HG03060 (cell line): Measurements from ENCODE around the gene ZNF644.

Source experiments
- ATAC-seq: cut with Tn5 transposase; IDR thresholded peaks from one replicate; pipeline ENCODE4 v1.9.1; 2021; ENCODE audit warnings: low read depth, moderate number of reproducible peaks; ENCODE audit not compliant: unreplicated experiment

Gene ZNF644

DNA sequence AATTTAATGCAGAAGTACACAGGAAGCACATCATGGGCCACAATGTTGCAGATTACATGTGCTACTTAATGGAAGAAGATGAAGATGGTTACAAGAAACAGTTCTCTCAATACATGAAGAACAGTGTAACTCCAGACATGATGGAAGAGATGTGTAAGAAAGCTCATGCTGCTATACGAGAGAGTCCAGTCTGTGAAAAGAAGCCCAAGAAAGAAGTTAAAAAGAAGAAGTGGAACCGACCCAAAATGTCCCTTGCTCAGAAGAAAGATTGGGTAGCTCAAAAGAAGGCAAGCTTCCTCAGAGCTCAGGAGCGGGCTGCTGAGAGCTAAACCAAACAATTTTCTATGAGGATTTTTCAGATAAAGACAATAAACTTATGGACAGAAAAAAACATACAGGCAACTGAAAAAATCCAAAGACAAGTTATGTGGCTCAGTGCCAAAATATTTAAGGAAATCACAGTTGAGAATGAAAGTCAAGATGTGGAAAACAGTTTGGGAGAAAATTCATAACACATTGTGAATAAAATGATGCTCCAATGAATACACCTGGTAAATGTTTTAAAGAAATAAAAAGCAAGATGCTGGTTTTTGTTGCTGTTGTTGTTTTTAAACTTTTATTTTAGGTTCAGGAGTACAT lies 2.8 kb upstream of the ZNF644 start:
- no peak for ATAC-seq

DNA sequence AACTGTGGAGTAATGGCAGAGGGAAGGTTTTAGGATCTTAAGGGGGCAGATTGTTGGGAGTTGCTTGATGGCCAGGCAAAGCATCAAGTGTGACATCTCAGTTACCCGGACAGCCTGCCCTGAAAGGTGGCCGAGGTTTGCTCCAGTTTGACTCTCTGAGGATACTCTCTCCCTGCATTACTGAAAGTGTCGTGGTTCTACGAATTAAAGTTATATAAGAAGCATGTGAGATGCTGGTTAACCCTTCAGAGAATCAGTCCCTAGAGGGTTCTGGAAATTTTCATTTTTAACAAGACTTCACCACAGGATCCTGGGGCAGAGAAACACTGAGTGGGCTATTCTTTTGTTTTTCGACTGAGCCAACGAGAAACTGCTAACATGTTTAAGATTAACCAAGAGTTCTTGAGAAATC lies 689 bp upstream of the ZNF644 start:
- ATAC-seq, result no peak

DNA sequence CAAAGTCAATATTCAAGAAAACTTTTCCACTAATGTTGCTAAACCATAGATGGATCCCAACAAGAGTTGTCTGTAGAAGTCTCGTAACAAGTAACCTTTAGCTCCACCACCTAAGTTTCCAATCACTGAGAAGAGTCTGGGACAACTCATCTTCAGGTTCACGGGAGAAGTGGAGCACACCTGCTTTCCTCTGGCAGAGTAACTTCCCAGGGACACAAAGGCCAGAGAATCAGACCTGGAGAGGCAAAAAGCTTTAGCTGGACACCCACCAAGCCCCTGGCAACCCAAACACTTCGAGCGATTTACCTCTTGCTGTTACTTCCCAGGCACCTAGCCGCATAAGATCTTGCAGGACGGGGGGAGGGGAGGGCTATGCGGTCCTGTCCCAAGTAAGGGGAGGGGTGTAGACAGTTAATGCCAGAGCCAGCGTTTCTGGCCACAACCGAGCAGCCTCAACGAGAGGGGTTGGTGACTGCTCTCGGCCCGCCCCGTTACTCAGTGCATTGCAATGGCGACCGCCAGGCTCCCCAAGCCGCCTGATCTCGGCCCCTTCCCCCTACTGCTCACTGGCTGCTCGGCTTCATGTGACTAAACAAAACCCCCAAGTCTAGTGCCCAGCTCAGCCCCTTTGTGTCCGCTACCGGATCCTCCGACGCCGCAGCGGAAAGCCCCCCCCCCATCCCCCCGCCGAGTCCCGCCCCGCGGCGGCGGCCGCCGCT lies 709 bp downstream of the ZNF644 start:
- peak; percentile 24 for ATAC-seq

DNA sequence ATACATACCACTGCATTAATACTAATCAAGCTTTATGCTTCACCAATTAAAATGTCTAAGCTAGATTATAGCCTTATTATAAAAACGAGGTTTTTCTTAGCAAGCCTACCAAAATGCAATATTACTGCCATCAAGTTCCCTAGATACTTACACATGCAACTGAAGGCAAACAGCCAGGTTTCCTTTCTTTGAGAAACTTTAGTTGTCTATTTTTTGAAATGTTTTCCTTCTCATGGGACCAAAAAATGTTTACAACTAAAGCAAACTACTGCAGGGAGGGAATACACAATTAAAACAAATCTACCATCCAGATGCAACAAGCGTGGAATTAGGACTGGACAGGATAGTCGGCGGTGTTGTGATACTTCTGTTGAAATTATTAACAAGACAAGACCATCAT lies 1.3 kb downstream of the ZNF644 start:
- ATAC-seq, result no peak

DNA sequence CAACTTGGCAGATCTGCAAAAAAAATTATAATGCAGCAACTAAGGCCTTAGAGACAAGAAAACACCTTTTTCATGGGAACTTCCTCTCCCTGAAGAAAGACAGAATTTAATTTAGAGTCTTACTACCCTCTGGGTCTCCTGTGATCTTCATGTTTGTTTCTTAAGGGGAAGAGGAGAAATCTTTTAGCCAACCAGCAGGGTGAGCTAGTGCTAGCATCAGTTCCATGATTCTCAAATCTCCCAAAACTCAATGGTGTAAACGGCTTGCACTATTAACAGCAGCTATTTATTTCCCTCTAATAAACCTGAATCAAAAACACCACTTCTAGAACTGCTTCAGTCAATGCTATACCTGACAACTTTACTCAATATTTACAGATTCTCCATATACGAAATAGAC lies 3.8 kb downstream of the ZNF644 start:
- no peak for ATAC-seq

DNA sequence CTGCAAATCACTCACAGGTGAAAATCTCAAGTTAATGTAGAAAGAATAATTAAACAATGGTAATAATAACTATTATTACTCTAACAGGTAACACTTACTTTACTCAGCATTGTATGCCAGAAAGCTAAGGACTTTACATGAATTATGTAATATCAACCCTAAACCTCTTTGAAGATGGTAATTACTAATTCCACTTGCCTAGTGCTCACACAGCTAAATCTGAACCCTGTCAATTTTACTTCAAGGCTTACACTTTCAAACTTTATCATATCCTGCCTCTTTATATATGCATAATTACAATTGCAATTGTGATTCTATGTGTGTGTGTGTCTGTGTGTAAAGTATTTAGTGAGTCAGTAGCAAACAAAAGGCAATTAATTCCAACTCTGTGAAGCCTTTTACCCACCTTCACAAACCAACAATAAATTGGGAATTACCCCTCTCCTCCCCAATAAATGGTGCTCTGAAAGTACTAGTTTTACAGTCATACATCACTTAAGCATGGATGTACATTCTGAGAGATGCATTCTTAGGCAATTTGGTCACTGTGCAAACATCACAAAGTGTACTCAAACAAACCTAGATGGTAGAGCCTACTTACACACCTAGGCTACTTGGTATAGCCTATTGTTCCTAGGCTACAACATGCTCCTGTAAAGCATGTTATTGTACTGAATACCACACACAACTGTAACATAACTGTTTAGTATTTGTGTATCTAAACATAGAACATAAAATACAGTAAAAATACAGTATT lies 5.9 kb downstream of the ZNF644 start:
- ATAC-seq, result no peak

DNA sequence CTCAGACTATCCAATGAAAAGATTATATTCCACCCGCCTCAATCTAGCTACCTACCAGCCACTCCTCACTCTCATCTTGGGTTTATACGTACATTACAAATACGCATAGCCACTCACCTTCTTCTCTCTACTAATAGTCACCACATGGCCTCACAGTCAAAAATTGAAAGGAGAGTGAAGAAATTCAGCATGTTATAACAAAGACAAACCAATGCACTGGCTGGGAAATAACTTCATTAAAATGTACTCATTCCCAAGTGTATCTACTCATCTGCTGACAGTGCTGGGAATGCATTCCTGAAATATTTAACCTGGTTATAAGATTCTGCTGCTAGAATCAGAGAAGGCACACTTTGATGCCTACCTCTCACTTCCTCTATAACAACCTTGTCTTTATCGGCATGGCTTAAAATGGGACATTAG lies 6.5 kb downstream of the ZNF644 start:
- no peak for ATAC-seq

DNA sequence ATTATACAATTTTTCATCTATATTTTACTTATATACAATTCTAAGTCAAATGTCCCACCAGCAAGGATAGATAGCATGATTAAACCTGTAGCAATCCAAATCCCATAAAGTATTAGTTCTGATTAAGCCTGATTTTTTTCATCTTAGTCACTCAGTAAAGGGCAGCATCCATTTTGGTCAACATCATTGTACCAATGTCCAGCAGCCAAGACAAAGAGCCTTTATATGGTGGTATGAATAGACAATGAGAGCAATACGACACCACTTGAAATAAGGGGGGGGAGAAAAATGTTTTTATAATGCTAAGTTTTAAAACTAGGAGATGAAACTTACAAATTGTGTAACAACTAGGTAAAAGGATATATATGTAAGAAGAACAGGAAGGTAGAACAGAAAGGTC lies 7.4 kb downstream of the ZNF644 start:
- ATAC-seq, result no peak

DNA sequence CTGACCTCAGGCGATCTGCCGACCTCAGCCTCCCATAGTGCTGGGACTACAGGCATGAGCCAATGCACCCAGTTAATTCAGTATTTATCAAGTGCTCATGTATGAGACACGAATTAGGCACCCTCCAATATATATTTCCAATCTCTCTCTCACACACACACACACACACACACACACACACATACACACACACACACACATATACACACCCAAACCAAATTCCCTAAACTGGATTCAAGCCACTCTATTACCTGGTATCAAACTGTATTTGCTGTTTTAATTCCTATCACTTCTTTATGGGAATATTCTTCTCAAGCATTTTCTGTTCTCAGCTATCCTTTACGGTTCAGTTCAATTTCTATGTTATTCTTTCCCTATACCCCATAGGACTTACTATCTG lies 8.5 kb downstream of the ZNF644 start:
- no peak for ATAC-seq

DNA sequence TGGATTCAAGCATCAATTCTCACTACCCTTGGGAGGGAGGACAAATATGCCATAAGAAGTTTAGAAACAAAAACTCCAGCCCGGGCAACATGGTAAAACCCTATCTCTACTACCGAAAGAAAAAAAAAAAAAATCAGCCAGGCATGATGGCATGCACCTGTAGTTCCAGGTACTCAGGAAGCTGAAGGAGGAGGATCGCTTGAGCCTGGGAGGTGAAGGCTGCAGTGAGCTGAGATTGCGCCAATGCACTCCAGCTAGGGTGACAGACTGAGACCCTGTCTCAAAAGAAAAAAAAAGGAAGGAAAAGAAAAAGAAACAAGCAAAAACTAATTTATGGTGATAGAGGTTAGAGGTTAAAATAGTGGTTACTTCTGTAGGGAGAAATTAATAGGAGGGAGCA lies 9.6 kb downstream of the ZNF644 start:
- ATAC-seq, result no peak

DNA sequence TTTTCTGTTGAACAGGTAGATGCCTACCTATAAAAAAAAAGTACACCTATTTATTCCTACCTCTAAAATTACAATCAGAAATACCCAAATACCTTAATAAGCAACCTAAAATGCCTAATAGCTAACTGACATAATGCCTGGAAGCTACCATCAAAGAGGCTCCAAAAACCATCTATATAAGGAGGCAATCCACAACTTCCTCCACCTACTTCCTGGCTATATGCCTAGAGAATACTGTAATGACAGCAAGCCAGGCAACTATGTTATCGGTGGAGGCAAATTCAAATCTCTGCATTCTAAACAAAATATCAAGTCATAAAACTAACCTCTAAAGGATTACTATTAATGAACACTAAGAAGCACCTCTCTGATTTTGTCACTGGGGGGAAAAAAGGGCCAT lies 10.1 kb downstream of the ZNF644 start:
- no peak for ATAC-seq

DNA sequence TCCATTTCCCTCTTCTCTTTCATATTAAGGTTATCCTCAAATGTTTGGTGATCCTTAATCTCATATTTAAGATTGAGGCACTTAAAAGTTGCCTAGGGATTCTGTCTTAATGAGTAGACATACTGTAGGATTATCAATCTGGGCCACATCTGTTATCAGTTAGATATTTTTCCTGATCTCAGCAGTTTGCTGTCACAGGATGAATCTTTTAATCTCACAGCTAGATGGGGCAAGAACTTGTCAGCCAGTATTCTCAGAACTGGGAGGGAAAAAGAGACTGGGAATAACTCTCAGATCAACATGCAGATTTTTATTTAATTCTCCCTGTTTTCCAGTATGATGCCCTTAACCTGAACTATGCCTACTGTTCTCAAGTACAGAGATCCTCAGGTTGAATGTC lies 14.0 kb downstream of the ZNF644 start:
- no peak for ATAC-seq

DNA sequence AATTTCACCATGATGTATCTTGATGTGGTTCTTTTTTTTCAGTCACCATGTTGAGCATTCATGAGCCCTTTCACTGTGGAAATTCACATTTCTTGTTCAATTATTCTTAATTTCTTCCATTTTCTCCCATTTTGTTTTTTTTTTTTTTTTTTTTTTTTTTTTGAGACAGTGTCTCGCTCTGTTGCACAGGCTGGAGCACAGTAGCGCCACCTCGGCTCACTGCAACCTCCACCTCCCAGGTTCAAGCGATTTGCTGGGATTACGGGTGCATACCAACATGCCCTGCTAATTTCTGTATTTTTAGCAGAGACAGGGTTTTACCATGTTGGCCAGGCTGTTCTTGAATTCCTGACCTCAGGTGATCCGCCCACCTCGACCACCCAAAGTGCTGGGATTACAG lies 14.7 kb downstream of the ZNF644 start:
- ATAC-seq, result no peak

DNA sequence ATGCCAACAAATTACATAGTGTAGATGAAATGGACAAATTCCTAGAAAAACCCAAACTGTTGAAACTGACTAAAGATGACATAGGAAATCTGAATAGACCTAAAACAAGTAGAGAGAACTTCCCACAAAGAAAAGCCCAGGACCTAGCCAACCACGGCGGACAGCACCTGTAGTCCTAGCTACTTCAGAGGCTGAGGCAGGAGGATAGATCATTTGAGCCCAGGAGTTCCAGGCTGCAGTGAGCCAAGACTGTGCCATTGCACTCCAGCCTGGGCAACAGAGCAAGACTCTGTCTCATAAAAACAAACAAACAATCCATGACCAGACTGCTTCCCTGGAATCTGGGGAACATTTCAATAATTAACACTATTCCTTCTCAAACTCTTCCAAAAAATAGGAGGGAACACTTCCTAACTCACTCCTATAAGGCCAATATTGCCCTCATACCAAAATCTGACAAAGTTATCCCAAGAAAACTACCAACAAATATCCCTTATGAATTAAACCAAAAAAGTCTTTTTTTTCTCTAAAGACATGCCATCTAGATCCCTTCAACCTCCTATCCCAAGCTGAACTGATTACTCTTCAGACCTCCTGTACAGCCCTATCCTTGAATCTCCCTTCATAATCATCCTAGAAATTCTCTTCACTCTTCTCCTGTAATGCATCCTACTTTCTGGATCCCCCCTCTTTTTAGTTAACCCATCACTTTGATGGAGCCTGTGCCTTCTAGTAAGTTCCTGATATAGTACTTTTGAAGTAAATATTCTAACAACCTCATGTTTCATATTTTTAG lies 15.5 kb downstream of the ZNF644 start:
- no peak for ATAC-seq

DNA sequence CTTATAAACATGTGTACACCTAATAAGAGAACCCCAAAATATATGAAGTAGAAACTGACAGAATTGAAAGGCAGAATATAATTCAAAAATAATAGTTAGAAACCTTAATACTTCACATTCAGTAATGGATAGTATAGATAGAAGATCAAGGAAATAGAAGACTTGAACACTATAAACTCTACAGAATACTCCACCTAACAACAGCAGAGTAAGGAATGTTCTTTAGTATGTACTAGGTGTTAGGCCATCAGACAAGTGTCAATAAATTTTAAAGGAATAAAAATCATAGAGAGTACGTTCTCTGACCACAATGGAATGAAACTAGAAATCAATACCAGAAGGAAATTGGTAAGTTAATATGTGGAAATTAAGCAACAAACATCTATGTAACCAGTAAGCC lies 16.6 kb downstream of the ZNF644 start:
- ATAC-seq, result no peak

DNA sequence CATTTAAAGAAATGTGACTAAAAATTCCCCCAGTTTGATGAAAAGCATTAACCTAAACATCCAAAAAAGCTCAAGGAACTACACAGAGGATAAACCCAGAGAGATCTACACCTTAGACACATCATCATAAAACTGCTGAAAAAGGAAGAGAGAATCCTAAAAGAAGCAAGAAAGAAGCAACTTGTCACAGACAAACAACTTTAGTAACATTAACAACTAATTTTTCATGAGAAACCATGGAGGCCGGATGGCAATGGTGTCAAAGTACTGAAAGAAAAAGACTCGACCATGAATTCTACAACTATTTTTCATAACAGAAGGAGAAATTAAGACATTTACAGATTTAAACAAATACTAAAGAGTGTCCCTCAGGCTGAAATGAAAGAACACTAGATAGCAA lies 17.7 kb downstream of the ZNF644 start:
- ATAC-seq, result no peak

DNA sequence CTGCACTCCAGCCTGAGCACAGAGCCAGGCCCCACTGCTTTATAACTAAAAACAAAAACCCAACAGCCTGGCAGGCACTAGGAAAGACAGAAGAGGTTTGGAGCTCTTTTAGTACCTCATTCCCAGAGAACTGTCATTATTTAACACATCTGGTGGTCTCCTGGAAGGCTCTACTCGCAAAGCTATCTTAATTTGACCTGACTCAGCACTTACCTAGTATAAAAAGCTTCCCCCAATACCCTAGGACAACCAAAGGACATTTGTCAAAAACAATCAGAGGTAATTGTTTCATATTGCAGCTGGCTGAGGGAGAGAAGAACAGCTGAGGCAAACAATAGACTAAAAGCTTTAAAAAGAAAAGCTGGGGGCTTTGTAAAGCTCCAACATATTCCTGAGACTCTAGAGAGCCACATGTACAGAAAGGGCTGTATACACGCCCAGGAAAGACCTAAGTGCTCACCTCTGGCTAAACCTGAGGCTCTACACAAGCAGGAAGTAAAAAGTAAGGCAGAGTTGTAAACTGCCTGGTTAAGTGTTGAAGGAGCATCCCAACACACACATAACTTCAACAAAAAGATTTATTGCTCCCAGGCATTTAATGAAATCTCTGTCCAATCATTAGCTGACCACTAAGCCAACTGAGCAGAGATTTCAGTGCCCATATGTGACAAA lies 25.0 kb downstream of the ZNF644 start:
- no peak for ATAC-seq

DNA sequence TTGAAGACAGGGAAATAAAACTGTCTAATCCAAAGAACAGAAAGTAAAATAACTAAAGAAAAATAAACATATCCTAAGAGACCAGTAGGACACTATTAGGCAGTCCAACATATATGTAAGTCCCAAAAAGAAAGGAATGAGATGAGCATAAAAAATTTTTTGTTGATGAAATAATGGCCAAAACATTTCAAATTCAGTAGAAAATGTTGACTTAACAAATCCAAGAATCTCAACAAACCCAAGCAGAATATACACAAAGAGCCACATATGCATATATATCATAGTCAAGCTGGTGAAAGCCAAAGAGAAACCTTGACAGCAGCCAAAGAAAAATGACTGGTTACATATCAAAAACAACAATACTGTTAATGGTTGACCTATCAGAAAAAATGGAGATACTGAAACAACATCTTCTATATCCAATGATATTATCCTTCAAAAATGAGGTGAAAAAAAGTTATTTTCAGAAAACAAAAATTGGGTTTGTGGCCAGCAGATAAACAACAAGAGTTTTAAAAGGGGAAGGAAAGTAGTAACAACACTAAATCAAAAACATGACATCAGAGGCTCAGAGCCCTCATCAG lies 26.4 kb downstream of the ZNF644 start:
- no peak for ATAC-seq

DNA sequence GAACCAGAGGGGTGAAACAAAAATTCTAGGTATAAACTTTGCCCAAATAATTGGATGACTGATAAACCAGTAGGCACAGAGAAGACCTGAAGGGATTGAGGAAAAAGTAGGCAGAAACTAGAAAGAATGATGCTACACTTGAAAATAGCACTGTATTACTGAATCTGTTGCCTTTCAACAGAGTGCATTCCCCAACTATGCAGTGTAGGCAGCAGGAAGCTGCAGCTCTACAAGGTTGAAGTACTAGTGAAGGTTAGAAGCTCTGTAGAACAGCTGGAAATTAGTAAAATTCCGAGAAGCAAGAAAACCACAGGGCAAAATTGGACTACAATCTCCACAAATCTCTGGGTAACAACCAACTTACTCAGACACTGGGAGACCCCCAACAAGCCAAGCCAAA lies 27.4 kb downstream of the ZNF644 start:
- ATAC-seq, result no peak

DNA sequence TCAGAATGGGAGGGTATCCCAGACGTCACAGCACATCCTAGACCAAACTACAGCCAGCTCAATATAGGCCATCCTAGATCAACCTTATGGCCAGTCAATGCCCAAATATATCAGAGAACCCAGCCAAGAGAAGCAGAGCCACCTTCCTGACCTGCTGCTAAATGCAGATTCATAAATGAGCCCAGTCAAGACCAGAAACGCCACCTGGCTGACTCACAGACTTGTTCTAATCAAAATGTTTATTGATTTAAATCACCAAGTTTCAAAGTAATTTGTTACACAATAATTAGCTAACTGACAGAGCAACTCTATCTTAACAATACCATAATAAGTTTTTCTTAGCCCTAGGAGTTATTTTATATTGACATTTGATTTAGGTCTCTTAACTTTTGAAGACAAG lies 28.6 kb downstream of the ZNF644 start:
- ATAC-seq, result no peak
